ENCODE data around the gene KCTD17. TPM values are rescaled to one million over a fixed set of nuclear protein-coding genes. Genes with fewer than 3 reads are reported as not detected.

Gene KCTD17
- total RNA-seq, 1 donor from 2014 or later, result 34.9 TPM

DNA sequence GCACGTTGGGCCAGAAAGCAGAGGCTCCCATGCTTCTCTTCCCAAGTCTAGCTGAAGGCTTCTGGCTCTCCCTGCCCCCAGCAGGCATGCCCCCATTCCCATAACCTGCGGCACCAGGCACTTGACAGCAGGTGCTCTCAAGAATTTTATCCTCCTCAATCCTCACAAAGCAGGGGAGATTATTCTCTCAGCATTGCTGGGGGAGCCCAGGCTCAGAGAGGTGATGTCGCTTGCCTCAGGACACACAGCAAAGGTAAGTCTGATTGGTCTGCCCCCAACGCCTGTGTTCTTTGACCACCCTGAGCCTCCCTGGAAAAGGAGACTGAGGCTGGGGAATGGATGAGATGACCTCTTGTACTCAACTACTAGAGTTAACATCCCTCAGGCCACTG lies 37.1 kb upstream of the KCTD17 start:
- no peak for DNase-seq (ENCODE audit: low spot score in 2 of 2)
- H3K9me3 ChIP-seq, result no peaks in the 10 kb centered on the region
- TF ChIP-seq CTCF (IDR thresholded peaks at IDR 0.05), result no peak
- intact Hi-C loops (cut with DNase I), result no loop called here
- H3K27ac ChIP-seq, result no peak overlapping the region
- peaks cover 4 to 20% of the 10 kb centered on the region in 2 donors for H3K4me1 ChIP-seq
- no peak overlapping the region for H3K4me3 ChIP-seq
- no peaks in the 10 kb centered on the region for H3K36me3 ChIP-seq
- no peaks in the 10 kb centered on the region for H3K27me3 ChIP-seq

DNA sequence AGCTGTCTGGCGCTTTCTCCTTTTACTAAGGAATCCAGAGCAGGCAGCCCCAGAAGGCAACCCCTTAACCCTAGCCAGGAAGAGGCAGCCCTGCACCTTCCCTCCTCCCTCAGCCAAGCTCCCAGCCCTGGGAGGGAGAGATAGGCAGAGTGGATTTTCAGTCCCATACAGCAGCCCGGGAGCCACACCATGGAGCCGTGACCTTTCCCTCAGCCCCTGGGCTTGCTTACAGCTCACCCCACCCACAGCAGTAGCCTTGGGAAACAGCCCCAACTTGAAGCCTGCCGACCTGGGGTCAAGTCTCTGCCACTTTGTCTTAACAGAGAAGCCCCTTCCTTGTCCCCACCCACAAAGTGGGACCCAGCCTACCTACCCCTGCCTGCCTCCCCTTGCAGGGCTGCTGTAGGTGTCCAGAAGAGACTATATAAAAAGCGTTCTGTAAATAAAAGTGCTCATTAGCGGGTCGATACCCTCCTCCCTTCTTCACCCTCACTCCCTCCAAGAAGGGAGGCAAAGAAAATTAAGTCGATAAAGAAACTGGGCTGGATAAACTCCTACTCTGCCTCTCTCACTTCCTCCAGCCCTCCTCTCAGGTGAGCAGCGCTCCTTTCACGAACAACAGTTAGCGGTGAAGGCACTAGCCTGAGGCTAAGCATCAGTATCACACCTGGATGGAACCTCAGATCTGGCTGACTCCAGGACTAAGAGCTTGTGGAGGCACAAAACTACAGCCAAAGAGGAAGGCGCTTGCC lies 36.5 kb upstream of the KCTD17 start:
- H3K27me3 ChIP-seq, result no peaks in the 10 kb centered on the region
- intact Hi-C loops (cut with DNase I), result no loop called here
- no peak overlapping the region for H3K27ac ChIP-seq
- H3K4me3 ChIP-seq, result no peak overlapping the region
- peaks cover 4 to 20% of the 10 kb centered on the region in 2 donors for H3K4me1 ChIP-seq
- DNase-seq (ENCODE audit: low spot score in 2 of 2), result peak in 1 of 2 donors; percentile 44
- no peaks in the 10 kb centered on the region for H3K36me3 ChIP-seq
- H3K9me3 ChIP-seq, result no peaks in the 10 kb centered on the region
- no peak for TF ChIP-seq CTCF (IDR thresholded peaks at IDR 0.05)

GRCh38 chr22:37015587-37015878 lies 36.0 kb upstream of the KCTD17 start:
- intact Hi-C loops (cut with DNase I), result no loop called here
- H3K36me3 ChIP-seq, result no peaks in the 10 kb centered on the region
- H3K27ac ChIP-seq, result no peak overlapping the region
- DNase-seq (ENCODE audit: low spot score in 2 of 2), result peak in 1 of 2 donors; percentile 53
- peaks cover 7 to 21% of the 10 kb centered on the region in 2 donors for H3K4me1 ChIP-seq
- H3K9me3 ChIP-seq, result no peaks in the 10 kb centered on the region
- no peak for TF ChIP-seq CTCF (IDR thresholded peaks at IDR 0.05)
- no peaks in the 10 kb centered on the region for H3K27me3 ChIP-seq
- no peak overlapping the region for H3K4me3 ChIP-seq

GRCh38 chr22:37016134-37016910 lies 35.2 kb upstream of the KCTD17 start:
- Histone ChIP-seq H3K36me3 (no peaks in the 10 kb centered on the region), H3K27ac (no peak overlapping the region), H3K9me3 (no peaks in the 10 kb centered on the region), H3K4me3 (no peak overlapping the region), H3K27me3 (no peaks in the 10 kb centered on the region), H3K4me1 (peaks cover 11 to 29% of the 10 kb centered on the region in 2 donors)
- peak in 1 of 2 donors; percentile 58 for DNase-seq (ENCODE audit: low spot score in 2 of 2)
- intact Hi-C loops (cut with DNase I), result no loop called here
- TF ChIP-seq CTCF (IDR thresholded peaks at IDR 0.05), result no peak

GRCh38 chr22:37017356-37017755 lies 34.2 kb upstream of the KCTD17 start:
- Histone ChIP-seq H3K9me3 (no peaks in the 10 kb centered on the region), H3K27me3 (no peaks in the 10 kb centered on the region), H3K27ac (no peak overlapping the region), H3K4me1 (peaks cover 11 to 34% of the 10 kb centered on the region in 2 donors), H3K4me3 (no peak overlapping the region), H3K36me3 (no peaks in the 10 kb centered on the region)
- TF ChIP-seq CTCF (IDR thresholded peaks at IDR 0.05), result no peak
- intact Hi-C loops (cut with DNase I), result no loop called here
- peak in 1 of 2 donors; percentile 56 for DNase-seq (ENCODE audit: low spot score in 2 of 2)
